ENCODE measurements around the gene RNF148.

The RNF148 gene, protein sequence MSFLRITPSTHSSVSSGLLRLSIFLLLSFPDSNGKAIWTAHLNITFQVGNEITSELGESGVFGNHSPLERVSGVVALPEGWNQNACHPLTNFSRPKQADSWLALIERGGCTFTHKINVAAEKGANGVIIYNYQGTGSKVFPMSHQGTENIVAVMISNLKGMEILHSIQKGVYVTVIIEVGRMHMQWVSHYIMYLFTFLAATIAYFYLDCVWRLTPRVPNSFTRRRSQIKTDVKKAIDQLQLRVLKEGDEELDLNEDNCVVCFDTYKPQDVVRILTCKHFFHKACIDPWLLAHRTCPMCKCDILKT

DNA sequence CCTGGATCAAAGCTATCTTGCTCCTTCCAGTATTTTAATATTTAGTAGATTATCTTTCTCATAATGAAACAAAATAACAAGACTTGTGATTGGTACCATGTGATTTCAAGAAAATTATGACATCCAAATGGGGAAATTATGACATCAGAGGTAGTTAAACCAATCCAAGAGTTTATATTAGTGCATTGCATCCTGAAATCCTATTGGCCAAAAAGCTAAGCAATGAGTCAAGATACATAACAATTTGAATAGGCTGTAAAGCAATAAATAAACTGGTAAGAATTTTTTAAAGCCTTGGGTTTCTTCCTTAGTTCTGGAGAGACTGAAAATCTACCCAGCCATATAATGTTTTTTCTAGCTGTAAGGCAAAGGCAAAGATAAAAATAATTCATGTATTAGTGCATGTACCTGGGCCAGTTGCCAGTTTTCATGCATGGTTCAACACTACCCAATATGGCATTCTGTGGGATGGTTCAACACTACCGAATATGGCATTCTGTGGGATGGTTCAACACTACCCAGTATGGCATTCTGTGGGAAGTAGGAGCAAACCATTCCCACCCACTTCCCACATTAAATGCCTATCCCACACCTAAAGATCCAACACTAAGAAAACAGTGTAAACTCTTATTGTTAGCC, at the start of gene RNF148:
Gene RNF148, minus strand, starts transcription at position 51 of the 639 bp plus-strand sequence. CDS start 172 bp downstream, outside the sequence.
- TF ChIP-seq, protein P1, sequence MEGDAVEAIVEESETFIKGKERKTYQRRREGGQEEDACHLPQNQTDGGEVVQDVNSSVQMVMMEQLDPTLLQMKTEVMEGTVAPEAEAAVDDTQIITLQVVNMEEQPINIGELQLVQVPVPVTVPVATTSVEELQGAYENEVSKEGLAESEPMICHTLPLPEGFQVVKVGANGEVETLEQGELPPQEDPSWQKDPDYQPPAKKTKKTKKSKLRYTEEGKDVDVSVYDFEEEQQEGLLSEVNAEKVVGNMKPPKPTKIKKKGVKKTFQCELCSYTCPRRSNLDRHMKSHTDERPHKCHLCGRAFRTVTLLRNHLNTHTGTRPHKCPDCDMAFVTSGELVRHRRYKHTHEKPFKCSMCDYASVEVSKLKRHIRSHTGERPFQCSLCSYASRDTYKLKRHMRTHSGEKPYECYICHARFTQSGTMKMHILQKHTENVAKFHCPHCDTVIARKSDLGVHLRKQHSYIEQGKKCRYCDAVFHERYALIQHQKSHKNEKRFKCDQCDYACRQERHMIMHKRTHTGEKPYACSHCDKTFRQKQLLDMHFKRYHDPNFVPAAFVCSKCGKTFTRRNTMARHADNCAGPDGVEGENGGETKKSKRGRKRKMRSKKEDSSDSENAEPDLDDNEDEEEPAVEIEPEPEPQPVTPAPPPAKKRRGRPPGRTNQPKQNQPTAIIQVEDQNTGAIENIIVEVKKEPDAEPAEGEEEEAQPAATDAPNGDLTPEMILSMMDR (conservative IDR thresholded peaks at IDR 0.05; ENCODE audit: control insufficient read depth, insufficient read depth, low read depth, low read length), result no peak
- DNase-seq (ENCODE audit: low read depth), result no peak
- H3K4me3 ChIP-seq (ENCODE audit: control insufficient read depth, low read depth, low read length), result no peak within 1 kb of the TSS

DNA sequence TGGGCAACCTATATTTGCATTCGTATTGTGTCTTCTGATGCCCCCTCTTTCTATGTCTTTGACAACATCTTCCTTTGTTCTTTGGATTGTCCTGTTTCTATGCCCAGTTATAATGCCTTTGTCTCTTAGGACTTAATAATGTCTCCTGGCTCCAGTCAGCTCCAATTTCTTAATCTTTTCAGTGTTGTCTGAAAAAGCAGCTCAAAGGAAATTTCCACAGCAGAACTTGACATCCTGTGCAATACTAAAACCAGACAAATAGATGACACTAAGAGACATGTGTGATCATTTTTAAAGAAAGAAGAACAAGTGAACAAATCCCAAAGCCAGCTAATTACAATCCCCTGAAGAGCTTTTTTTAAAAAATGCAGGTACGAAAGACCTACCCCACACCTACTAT, 47.7 kb upstream of the RNF148 start:
- DNase-seq (ENCODE audit: low read depth), result no peak
- TF ChIP-seq, protein P1 (conservative IDR thresholded peaks at IDR 0.05; ENCODE audit: control insufficient read depth, insufficient read depth, low read depth, low read length), result no peak
- H3K4me3 ChIP-seq (ENCODE audit: control insufficient read depth, low read depth, low read length), result no peak overlapping the region

DNA sequence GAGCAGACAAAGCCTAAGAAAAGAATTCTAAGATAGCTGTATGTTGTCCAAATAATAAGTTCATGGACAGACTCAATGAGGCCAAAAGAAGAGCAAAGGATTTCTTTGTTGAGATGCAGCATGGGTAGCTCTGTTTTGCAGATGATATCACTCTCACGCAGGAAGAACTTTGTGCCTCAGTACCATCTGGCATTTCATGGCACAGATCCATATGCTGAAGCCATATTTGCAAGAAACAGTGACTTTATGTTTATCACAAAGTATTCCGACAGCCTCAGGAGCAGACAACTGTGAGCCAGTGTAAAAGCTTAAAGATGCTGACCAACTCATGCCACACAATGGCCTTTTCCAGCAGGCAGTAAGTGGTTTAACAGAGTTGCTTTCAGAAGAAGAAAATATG, 45.5 kb upstream of the RNF148 start:
- TF ChIP-seq, protein P1 (conservative IDR thresholded peaks at IDR 0.05; ENCODE audit: control insufficient read depth, insufficient read depth, low read depth, low read length), result no peak
- no peak overlapping the region for H3K4me3 ChIP-seq (ENCODE audit: control insufficient read depth, low read depth, low read length)
- DNase-seq (ENCODE audit: low read depth), result no peak

DNA sequence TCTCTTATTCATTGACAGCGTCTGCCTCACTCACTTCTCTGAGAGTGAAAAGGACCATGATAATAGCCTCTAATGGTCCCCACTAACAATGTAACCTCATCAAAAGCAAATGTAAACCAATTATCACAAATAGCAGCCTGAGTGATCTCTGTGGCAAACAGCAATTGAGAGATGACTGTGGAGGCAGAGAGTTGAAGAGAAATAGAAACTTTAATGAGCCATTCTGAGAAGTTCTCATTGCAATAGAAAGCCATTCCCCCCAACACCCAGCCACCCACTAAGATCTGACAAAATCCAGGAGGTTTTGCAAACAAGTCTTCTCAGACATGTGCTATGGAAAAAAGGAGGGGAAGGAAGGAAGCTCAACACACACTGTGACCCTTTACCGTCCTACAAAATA, 44.2 kb upstream of the RNF148 start:
- DNase-seq (ENCODE audit: low read depth), result no peak
- TF ChIP-seq, protein P1 (conservative IDR thresholded peaks at IDR 0.05; ENCODE audit: control insufficient read depth, insufficient read depth, low read depth, low read length), result no peak
- no peak overlapping the region for H3K4me3 ChIP-seq (ENCODE audit: control insufficient read depth, low read depth, low read length)

DNA sequence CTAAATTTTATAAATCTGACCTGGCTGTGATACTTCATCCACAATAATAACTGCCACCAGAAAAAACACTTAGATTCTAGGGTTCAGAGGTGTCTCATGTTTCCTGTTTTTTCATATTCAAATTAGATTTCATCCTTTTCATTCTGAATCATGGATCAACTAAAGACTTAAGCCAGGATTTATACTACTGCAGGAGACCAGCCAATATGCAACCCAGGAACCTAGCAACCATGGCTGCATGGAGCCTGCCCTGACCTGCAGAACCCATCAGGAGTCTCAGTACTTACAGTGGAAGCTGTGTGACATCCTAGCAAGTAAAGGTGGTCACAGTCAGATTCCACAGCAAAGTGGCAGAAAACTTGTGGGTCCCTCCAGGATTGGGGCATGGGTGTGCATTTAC, 40.5 kb upstream of the RNF148 start:
- DNase-seq (ENCODE audit: low read depth), result no peak
- TF ChIP-seq, protein P1 (conservative IDR thresholded peaks at IDR 0.05; ENCODE audit: control insufficient read depth, insufficient read depth, low read depth, low read length), result no peak
- no peak overlapping the region for H3K4me3 ChIP-seq (ENCODE audit: control insufficient read depth, low read depth, low read length)

DNA sequence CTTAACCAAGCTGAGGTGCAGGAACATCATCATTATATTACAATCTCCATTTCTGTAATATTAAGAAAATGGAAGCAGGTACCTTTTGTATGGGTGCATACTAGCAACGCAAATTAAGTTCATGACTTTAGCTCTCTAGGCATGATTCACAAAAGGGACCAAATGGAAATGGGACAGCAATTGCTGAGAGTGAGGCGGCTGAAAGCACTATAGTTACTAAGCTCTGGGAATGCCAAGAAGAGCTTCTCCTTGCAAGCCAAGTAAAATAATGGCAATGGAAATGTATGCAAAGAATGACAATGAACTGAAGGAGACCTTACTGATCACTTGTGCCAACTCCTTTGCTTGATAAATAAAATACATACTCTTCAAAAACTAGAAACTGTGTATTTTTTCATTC, 36.2 kb upstream of the RNF148 start:
- TF ChIP-seq, protein P1 (conservative IDR thresholded peaks at IDR 0.05; ENCODE audit: control insufficient read depth, insufficient read depth, low read depth, low read length), result no peak
- no peak for DNase-seq (ENCODE audit: low read depth)

More for the DNA sequence above, 36.2 kb upstream of the RNF148 start:
- no peak overlapping the region for H3K4me3 ChIP-seq (ENCODE audit: control insufficient read depth, low read depth, low read length)

Measured in fibroblast of mammary gland (primary cell).